WTC11 (cell line): ENCODE data around the gene C10orf90. TPM values are rescaled to one million over a fixed set of nuclear protein-coding genes. Genes with fewer than 3 reads are reported as not detected.
A peak's percentile ranks its signal among the peaks of the same experiment; 100 is the strongest.

Source experiments
- ATAC-seq: fragments of 200-7000 bp; cut with Tn5 transposase; 2 replicates; pipeline ENCODE4 v1.10.0; 2021; ENCODE audit warnings: mild to moderate bottlenecking, moderate library complexity
- CTCF ChIA-PET: fragments of 300-600 bp; sonication (Branson Sonifier 250); formaldehyde crosslinking; loops from one replicate; lab custom pipeline; 2021; ENCODE audit warnings: antibody characterized with exemption; lab: Charles Lee
- POLR2A ChIA-PET: fragments of 350-600 bp; sonication (Branson Sonifier 250); formaldehyde crosslinking; loops from one replicate; lab custom pipeline; 2021; ENCODE audit warnings: antibody characterized with exemption; lab: Charles Lee
- DNase-seq: peaks from one replicate; pipeline ENCODE4 v3.0.0; 2021; ENCODE audit warnings: low spot score
- H3K27ac Mint-ChIP-seq: 2 replicates; pipeline ENCODE4 v1.8.0; 2021; ENCODE audit warnings: mixed read lengths
- H3K27me3 Mint-ChIP-seq: 2 replicates; pipeline ENCODE4 v1.8.0; 2021; ENCODE audit warnings: low read depth, mild to moderate bottlenecking, moderate library complexity, mixed read lengths
- H3K36me3 Mint-ChIP-seq: 2 replicates; pipeline ENCODE4 v1.8.0; 2021; ENCODE audit warnings: mixed read lengths
- H3K4me1 Mint-ChIP-seq: 2 replicates; pipeline ENCODE4 v1.8.0; 2022; ENCODE audit warnings: mixed read lengths
- H3K4me3 Mint-ChIP-seq: 2 replicates; pipeline ENCODE4 v1.8.0; 2021; ENCODE audit warnings: mild to moderate bottlenecking, moderate library complexity, mixed read lengths
- H3K9me3 Mint-ChIP-seq: 2 replicates; pipeline ENCODE4 v1.8.0; 2021; ENCODE audit warnings: mixed read lengths
- ESRRA ChIP-seq: sonication (generic); formaldehyde crosslinking; IDR thresholded peaks from 2 replicates; pipeline ENCODE4 v1.8.1; 2022; ENCODE audit warnings: mild to moderate bottlenecking, missing genetic modification reagents, borderline replicate concordance
- ETV6 ChIP-seq: sonication (generic); formaldehyde crosslinking; IDR thresholded peaks from 2 replicates; pipeline ENCODE4 v1.8.1; 2022; ENCODE audit warnings: mild to moderate bottlenecking, missing genetic modification reagents
- GTF2I ChIP-seq: fragments of 250-450 bp; sonication (Bioruptor Pico); conservative IDR thresholded peaks from 2 replicates; pipeline ENCODE4 v1.4.0; 2021; ENCODE audit warnings: mild to moderate bottlenecking
- JUN ChIP-seq: sonication (generic); formaldehyde crosslinking; IDR thresholded peaks from 2 replicates; pipeline ENCODE4 v1.8.0; 2023; ENCODE audit warnings: mild to moderate bottlenecking, missing genetic modification reagents
- NFATC4 ChIP-seq: fragments of 250-450 bp; sonication (Bioruptor Pico); IDR thresholded peaks from 2 replicates; pipeline ENCODE4 v1.9.0; 2021; ENCODE audit warnings: mild to moderate bottlenecking
- NFYB ChIP-seq: sonication (generic); formaldehyde crosslinking; conservative IDR thresholded peaks from 2 replicates; pipeline ENCODE4 v1.8.0; 2022; ENCODE audit warnings: low read depth, missing genetic modification reagents
- NR1H2 ChIP-seq: sonication (generic); formaldehyde crosslinking; IDR thresholded peaks from 2 replicates; pipeline ENCODE4 v1.9.0; 2021; ENCODE audit warnings: mild to moderate bottlenecking, moderate library complexity, missing genetic modification reagents
- SMAD4 ChIP-seq: sonication (generic); formaldehyde crosslinking; IDR thresholded peaks from 2 replicates; pipeline ENCODE4 v1.8.0; 2022; ENCODE audit warnings: mild to moderate bottlenecking, missing genetic modification reagents
- TEAD1 ChIP-seq: sonication (generic); formaldehyde crosslinking; IDR thresholded peaks from 2 replicates; pipeline ENCODE4 v1.8.0; 2022; ENCODE audit warnings: mild to moderate bottlenecking, missing genetic modification reagents
- ZNF219 ChIP-seq: sonication (generic); formaldehyde crosslinking; IDR thresholded peaks from 2 replicates; pipeline ENCODE4 v1.8.0; 2023; ENCODE audit warnings: missing genetic modification reagents, mild to moderate bottlenecking, borderline replicate concordance
- ZNF416 ChIP-seq: fragments of 250-450 bp; sonication (Bioruptor Pico); IDR thresholded peaks from 2 replicates; pipeline ENCODE4 v1.9.0; 2021; ENCODE audit warnings: mild to moderate bottlenecking, inconsistent platforms
- ZNF512 ChIP-seq: sonication (generic); formaldehyde crosslinking; IDR thresholded peaks from 2 replicates; pipeline ENCODE4 v1.8.1; 2022; ENCODE audit warnings: missing genetic modification reagents, borderline replicate concordance
- total RNA-seq: library from RNA; stranded (reverse); gene quantifications from 3 replicates; pipeline ENCODE4 v1.2.3, GENCODE V29; 2021
- TF ChIP-seq, protein P1 (sequence below): sonication (generic); formaldehyde crosslinking; IDR thresholded peaks from 2 replicates; pipeline ENCODE4 v1.8.0; 2022; ENCODE audit warnings: missing genetic modification reagents
- TF ChIP-seq, protein P2 (sequence below): fragments of 250-450 bp; sonication (Bioruptor Pico); IDR thresholded peaks from 2 replicates; pipeline ENCODE4 v1.9.0; 2021; ENCODE audit warnings: mild to moderate bottlenecking, borderline replicate concordance
- TF ChIP-seq, protein P3 (sequence below): sonication (generic); formaldehyde crosslinking; IDR thresholded peaks from 2 replicates; pipeline ENCODE4 v1.8.0; 2022; ENCODE audit warnings: mild to moderate bottlenecking, missing genetic modification reagents
- TF ChIP-seq, protein P4 (sequence below): sonication (generic); formaldehyde crosslinking; IDR thresholded peaks from 2 replicates; pipeline ENCODE4 v1.8.1; 2022; ENCODE audit warnings: mild to moderate bottlenecking, missing genetic modification reagents, moderate library complexity, borderline replicate concordance
- TF ChIP-seq, protein P5 (sequence below): sonication (generic); formaldehyde crosslinking; IDR thresholded peaks from 2 replicates; pipeline ENCODE4 v1.8.1; 2022; ENCODE audit warnings: low read depth, missing genetic modification reagents, borderline replicate concordance

The C10orf90 gene
- total RNA-seq, 1 experiment from 2014 or later, result 0.85 TPM

GRCh38 chr10:126398383-126398743 is 272.1 kb downstream of the C10orf90 start:
- no peaks in the 10 kb centered on the region for H3K27me3 Mint-ChIP-seq
- ChIA-PET CTCF (interaction anchor here (0.7 kb wide), 1 partner anchor 200 kb away, joined by 5 read pairs; no protein-coding TSS in a partner anchor), POLR2A (no interaction called here)

DNA sequence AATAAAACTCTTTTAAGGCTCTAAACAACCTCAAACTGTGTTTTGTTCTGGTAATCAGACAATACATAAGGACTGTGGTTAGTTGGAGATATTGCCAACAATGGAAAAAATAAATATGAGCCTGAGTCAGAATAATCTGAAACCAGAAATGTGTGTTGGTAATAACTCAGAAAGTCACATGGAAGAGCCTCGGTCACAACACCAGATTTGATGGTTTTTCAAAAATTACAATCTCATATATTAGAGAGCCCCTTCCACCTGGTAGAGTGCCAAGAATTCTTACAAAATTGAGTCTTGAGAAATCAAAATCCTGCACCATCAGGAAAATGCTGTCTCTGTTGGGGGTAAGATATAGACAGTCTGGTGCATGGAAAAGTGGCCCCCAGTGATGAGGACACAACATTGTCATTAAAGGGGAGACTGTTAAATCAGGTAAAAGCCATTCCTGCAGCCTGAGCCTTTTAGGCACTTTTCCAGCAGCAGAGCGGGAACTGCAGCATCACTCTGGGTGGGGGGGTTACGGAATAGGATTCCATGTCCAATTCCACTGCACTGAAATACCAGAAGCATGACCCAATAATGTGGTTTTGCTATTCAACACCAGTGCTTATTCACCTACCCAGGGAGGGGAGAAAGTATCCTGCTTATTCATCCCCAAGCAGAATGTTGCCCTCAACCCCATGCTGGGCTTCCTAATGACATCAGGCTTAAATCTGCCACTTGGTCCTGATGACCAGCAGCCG is 272.7 kb downstream of the C10orf90 start:
- ChIA-PET CTCF (interaction anchor here (0.7 kb wide), 1 partner anchor 200 kb away, joined by 5 read pairs; no protein-coding TSS in a partner anchor), POLR2A (no interaction called here)
- H3K36me3 Mint-ChIP-seq, result no peaks in the 10 kb centered on the region
- DNase-seq (no peak), ATAC-seq (peak; percentile 36; the same call in 1 of the 2 replicates)
- no peak overlapping the region for H3K27ac Mint-ChIP-seq
- peaks cover 11% of the 10 kb centered on the region for H3K4me1 Mint-ChIP-seq
- H3K27me3 Mint-ChIP-seq, result no peaks in the 10 kb centered on the region
- H3K9me3 Mint-ChIP-seq, result peaks cover 7% of the 10 kb centered on the region
- no peak overlapping the region for H3K4me3 Mint-ChIP-seq
- TF ChIP-seq ETV6 (CRISPR knock-in tag), result no peak
- TF ChIP-seq, protein P1, sequence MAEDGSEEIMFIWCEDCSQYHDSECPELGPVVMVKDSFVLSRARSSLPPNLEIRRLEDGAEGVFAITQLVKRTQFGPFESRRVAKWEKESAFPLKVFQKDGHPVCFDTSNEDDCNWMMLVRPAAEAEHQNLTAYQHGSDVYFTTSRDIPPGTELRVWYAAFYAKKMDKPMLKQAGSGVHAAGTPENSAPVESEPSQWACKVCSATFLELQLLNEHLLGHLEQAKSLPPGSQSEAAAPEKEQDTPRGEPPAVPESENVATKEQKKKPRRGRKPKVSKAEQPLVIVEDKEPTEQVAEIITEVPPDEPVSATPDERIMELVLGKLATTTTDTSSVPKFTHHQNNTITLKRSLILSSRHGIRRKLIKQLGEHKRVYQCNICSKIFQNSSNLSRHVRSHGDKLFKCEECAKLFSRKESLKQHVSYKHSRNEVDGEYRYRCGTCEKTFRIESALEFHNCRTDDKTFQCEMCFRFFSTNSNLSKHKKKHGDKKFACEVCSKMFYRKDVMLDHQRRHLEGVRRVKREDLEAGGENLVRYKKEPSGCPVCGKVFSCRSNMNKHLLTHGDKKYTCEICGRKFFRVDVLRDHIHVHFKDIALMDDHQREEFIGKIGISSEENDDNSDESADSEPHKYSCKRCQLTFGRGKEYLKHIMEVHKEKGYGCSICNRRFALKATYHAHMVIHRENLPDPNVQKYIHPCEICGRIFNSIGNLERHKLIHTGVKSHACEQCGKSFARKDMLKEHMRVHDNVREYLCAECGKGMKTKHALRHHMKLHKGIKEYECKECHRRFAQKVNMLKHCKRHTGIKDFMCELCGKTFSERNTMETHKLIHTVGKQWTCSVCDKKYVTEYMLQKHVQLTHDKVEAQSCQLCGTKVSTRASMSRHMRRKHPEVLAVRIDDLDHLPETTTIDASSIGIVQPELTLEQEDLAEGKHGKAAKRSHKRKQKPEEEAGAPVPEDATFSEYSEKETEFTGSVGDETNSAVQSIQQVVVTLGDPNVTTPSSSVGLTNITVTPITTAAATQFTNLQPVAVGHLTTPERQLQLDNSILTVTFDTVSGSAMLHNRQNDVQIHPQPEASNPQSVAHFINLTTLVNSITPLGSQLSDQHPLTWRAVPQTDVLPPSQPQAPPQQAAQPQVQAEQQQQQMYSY (CRISPR knock-in tag), result no peak
- TF ChIP-seq NR1H2, result no peak
- TF ChIP-seq, protein P2, sequence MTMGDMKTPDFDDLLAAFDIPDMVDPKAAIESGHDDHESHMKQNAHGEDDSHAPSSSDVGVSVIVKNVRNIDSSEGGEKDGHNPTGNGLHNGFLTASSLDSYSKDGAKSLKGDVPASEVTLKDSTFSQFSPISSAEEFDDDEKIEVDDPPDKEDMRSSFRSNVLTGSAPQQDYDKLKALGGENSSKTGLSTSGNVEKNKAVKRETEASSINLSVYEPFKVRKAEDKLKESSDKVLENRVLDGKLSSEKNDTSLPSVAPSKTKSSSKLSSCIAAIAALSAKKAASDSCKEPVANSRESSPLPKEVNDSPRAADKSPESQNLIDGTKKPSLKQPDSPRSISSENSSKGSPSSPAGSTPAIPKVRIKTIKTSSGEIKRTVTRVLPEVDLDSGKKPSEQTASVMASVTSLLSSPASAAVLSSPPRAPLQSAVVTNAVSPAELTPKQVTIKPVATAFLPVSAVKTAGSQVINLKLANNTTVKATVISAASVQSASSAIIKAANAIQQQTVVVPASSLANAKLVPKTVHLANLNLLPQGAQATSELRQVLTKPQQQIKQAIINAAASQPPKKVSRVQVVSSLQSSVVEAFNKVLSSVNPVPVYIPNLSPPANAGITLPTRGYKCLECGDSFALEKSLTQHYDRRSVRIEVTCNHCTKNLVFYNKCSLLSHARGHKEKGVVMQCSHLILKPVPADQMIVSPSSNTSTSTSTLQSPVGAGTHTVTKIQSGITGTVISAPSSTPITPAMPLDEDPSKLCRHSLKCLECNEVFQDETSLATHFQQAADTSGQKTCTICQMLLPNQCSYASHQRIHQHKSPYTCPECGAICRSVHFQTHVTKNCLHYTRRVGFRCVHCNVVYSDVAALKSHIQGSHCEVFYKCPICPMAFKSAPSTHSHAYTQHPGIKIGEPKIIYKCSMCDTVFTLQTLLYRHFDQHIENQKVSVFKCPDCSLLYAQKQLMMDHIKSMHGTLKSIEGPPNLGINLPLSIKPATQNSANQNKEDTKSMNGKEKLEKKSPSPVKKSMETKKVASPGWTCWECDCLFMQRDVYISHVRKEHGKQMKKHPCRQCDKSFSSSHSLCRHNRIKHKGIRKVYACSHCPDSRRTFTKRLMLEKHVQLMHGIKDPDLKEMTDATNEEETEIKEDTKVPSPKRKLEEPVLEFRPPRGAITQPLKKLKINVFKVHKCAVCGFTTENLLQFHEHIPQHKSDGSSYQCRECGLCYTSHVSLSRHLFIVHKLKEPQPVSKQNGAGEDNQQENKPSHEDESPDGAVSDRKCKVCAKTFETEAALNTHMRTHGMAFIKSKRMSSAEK (CRISPR knock-in tag), result no peak
- TF ChIP-seq, protein P3, sequence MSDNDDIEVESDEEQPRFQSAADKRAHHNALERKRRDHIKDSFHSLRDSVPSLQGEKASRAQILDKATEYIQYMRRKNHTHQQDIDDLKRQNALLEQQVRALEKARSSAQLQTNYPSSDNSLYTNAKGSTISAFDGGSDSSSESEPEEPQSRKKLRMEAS (CRISPR knock-in tag), result no peak
- TF ChIP-seq ZNF219, result no peak
- TF ChIP-seq, protein P4, sequence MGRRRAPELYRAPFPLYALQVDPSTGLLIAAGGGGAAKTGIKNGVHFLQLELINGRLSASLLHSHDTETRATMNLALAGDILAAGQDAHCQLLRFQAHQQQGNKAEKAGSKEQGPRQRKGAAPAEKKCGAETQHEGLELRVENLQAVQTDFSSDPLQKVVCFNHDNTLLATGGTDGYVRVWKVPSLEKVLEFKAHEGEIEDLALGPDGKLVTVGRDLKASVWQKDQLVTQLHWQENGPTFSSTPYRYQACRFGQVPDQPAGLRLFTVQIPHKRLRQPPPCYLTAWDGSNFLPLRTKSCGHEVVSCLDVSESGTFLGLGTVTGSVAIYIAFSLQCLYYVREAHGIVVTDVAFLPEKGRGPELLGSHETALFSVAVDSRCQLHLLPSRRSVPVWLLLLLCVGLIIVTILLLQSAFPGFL (CRISPR knock-in tag), result no peak
- TF ChIP-seq ZNF416 (CRISPR knock-in tag), result no peak
- TF ChIP-seq NFATC4 (CRISPR knock-in tag), result no peak
- TF ChIP-seq, protein P5, sequence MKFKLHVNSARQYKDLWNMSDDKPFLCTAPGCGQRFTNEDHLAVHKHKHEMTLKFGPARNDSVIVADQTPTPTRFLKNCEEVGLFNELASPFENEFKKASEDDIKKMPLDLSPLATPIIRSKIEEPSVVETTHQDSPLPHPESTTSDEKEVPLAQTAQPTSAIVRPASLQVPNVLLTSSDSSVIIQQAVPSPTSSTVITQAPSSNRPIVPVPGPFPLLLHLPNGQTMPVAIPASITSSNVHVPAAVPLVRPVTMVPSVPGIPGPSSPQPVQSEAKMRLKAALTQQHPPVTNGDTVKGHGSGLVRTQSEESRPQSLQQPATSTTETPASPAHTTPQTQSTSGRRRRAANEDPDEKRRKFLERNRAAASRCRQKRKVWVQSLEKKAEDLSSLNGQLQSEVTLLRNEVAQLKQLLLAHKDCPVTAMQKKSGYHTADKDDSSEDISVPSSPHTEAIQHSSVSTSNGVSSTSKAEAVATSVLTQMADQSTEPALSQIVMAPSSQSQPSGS (CRISPR knock-in tag), result no peak

More at GRCh38 chr10:126398383-126398743, 272.1 kb downstream of the C10orf90 start:
- Mint-ChIP-seq H3K36me3 (no peaks in the 10 kb centered on the region), H3K9me3 (peaks cover 7% of the 10 kb centered on the region), H3K27ac (no peak overlapping the region), H3K4me3 (no peak overlapping the region), H3K4me1 (peaks cover 11% of the 10 kb centered on the region)
- DNase-seq, result no peak
- TF ChIP-seq ETV6 (CRISPR knock-in tag) (no peak), GTF2I (CRISPR knock-in tag) (no peak), ZNF512 (CRISPR knock-in tag) (no peak), TEAD1 (CRISPR knock-in tag) (no peak), SMAD4 (CRISPR knock-in tag) (no peak), ZNF416 (CRISPR knock-in tag) (no peak), JUN (CRISPR knock-in tag) (no peak), NFYB (CRISPR knock-in tag) (no peak), ESRRA (CRISPR knock-in tag) (no peak)
- no peak for ATAC-seq
